GM15510 (cell line): ENCODE data around the gene PXDN.

ENCODE experiments used
- POLR2A ChIP-seq: IDR thresholded peaks from 3 replicates; pipeline ENCODE4 v1.6.1; 2011; ENCODE audit warnings: borderline replicate concordance; ENCODE audit not compliant: insufficient read length; ENCODE audit errors: extremely low read depth

Gene PXDN

DNA sequence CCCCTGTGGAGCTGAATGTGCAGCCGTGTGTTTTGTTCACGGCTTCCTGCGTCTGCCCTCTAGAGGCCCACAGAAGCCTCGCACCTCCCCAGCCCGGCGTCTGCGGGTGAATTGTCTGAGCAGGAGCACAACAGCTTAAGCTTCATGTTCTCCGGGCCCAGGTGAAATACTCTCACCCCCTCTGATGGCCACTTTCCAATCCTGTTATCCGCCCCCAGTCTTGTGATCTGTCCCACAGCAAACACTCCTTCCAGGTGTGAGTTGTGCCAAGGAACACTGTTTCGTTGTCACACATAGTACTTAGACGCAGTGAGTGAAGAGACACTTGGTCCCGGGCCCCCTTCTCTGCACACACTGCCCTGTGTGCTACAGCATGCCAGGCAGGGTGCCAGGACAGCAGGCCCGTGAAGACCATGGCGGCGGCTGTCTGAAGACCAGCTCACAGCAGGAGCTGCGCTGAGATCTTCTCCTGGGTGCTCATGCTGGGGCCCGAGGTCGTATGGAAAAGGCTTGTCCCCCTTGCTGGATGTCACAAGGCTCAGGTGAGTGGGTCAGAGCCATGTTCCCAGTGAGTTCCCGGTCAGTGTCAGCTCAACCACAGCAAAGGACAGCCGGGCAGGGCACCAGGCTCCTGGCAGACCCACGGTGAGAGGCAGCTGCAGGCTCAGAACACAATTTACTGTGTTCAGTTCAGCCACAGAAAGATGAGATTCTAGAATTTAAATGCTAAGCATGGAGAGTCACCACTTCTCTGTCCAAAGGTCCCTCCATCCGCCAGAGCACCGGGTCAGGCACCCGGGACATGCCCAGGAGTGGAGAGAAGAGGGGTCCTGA is 6.8 kb upstream of the PXDN start:
- TF ChIP-seq POLR2A, result no peak

DNA sequence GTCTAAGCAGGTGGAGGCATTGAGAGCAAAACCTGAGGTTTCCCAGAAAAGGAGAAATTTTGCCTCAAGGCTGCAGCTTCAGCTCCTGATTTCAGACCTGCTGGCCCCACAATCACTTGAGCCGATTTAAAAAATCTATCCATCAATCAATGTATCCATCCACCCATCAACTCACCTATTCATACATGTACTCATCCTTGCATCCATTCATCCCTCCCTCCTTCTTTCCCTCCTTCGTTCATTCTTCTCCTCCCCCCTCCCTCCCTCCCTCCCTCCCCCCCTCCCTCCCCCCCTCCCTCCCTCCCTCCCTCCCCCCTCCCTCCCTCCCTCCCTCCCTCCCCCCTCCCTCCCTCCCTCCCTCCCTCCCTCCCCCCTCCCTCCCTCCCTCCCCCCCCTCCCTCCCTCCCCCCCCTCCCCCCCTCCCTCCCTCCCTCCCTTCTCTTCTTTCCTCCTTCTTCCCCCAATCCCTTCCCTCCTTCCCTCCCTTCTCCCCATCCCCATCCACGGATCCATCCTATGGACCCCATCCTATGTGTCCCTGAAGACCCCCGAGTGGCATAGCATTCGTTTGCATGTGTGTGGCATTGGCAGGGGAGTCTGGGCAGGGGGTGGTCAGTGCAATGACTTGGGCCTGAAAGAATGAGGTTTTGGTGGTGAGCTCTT is 6.1 kb upstream of the PXDN start:
- TF ChIP-seq POLR2A, result no peak

DNA sequence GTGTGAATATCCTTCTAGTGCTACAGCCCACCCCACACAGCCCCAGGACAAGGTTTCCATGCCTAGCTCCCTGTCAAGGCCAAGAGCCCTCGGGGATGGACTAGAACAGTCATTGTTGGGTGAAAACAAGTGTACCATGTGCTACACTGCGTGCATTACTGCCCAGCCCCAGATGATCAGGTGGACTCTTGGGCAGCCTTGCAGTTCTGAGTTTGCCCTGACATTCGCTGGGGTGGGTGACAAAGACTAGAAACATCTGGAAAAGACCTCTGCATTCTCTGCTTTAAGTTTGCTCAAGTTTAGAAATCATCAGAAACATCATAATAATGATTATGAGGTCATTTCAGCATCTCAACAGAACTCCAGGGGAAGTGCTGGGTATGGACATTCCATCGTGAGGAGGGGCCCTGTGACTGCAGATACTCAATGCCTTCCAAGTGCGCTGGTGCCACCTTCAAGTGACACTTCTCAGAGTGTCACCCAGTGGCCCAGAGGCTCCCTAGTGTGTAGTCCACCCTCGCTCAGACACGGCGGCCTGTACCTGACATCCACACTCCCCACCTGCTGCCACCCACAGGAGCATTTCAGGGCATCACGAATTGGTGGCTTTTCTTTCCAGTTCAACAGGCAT is 5.3 kb upstream of the PXDN start:
- TF ChIP-seq POLR2A, result no peak

DNA sequence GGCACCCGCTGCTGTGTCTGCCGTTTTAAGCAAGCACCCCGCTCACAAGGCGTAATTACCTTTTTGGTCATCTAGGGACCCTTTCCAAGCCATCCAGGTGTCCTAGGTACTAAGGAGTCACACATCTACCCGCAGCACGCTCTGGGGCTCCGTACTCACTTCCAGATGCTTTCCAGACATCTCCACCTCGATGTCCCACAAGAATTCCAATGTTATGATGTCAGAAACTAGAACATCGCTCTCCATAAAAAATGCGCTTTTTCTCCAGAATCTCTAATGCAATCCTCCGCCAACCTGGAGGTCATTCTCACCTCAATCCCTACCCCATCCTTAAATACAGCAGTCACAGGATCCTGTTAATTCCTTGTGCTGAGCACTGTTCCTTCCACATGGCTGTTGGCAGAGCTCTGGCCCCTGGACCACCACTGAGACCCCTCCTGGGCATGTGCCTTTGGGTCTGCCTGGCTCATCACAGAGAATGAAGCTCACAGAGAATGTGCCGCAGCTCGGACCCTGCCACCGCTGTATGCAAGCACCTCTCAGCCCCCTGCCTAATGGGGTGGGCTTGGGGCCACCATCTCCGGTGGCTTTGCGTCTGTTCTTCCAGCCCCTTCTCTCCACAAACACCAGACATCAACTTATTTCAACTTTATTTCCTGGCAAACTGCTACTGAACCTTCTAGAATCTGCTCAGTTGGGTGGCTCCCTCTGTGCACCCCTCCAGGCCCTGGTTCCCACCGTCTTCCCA is 4.6 kb upstream of the PXDN start:
- no peak for TF ChIP-seq POLR2A

DNA sequence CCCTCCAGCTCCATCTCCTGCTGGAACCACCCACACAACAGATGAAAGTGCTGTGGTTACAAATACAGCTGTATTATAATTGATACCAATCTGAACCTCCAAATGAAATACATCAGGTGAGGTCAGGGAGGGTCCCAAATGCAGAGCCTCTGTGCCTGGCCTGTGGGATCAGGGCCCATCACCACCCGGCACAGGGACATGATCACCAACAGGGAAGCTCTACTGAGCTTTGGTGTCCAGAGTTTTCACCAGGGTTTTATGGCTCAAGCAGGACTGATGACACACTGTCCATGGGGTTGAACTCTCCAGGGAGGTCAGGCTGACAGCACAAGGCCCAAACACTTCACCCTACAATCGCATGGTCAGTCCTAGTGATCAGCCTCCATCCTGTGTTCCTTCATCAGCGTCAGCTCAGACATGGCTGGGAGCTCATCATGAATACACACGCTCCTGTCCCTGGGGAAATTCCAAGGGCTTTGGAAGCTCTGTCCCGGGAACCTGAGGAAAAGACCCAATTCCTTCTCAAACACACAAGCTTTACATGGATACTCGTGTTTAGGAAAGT is 3.9 kb upstream of the PXDN start:
- no peak for TF ChIP-seq POLR2A

DNA sequence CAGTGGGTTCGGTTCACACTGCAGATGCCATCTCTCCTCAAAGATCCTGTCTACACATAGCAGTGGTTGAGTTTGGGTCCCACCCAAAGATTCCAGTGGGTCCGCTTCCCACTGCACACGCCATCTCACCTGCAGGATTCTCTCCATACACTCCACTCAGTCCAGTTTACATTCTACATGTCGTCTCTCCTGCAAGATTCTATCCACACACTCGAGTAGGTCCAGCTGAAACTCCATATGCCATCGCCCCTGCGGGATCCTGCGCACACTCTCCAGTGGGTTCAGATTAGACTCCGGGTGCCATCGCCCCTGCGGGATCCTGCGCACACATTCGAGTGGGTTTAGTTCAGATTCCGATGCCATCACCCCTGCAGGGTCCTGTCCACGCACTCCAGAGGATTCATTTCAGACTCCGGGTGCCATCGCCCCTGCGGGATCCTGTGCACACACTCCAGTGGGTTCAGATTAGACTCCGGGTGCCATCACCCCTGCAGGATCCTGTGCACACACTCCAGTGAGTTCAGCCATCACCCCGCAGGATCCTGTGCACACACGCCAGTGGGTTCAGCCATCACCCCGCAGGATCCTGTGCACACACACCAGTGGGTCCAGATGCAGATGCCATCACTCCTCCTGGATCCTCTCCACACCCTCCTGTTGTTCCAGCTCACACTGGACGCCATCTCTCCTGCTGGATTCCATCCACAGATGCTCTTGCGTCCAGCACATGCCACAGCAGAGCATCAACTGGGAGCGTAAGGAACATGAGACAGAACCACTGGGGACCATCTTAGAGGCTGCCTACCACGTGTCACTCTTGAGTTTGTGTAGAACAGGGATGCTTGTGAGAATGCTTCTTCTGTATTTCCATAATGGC is 3.0 kb upstream of the PXDN start:
- TF ChIP-seq POLR2A, result no peak

DNA sequence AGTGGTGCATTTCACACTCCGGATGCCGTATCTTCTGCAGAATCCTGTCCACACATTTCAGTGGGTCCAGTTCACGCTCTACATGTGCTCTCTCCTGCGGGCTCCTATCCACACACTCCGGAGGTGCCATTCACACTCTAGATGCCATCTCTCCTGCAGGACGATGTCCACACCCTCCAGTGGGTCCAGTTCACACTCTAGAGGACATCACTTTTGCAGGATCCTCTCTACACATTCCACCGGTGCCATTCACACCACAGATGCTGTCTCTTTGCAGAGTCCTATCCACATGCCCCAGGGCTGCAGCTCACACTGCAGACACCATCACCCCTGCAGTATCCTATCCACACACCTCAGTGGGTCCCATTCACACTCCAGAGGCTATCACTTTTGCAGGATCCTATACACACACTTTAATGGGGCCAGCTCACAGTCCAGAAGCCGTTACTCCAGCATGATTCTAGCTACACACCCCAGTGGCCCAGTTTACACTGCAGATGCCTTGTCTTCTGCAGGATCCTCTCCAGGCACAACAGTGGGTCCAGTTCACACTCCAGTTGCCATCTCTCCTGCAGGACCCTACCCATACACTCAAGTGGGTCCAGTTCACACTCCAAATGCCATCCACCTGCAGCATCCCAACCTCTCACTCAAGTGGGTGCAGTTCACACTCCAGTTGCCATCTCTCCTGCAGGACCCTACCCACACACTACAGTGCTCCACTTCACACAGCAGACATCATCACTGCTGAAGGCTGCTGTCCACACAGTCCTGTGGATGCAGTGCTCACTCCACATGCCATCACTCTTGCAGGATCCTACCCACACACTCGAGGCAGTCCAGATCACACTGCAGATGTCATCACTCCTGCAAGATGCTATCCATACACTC is 2.1 kb upstream of the PXDN start:
- TF ChIP-seq POLR2A, result no peak

DNA sequence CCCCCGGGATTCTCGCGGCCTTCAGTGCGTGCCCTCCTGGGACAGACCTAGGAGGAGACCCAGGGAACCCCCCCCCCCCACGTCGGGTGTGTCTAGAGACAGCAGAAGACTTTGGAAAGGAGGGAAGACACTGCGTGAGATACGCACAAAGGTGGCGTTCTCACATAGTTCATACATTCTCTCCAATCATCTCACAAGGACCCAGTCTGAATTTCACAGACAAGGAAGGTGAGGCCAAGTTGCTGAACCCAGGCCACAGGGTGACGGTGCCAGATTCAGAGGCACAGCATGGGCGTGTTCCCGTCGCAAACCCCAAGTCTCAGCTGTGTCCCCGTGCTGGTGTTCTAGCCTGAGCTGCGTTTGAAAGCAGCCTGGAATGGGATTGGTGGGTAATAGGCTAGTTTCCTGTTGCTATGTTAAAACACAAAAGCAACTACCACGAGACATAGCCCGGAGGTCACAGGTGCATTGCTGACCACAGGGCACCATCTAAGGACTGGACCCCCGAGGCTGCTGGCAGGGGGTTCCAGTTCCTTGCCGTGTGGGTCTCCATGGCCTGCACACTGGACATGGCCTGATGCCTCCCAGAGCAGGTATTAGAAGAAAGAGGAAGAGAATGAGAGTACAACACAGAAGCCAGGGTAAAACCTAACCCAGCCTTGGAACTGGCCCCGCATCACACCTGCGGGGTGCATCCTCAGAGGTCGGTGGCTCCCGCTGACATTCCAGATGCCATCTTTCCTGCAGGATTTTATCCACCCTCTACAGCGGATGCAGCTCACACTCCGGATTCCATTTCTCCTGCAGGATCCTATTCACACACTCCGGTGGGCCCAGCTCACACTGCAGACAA is 1.1 kb upstream of the PXDN start:
- no peak for TF ChIP-seq POLR2A

DNA sequence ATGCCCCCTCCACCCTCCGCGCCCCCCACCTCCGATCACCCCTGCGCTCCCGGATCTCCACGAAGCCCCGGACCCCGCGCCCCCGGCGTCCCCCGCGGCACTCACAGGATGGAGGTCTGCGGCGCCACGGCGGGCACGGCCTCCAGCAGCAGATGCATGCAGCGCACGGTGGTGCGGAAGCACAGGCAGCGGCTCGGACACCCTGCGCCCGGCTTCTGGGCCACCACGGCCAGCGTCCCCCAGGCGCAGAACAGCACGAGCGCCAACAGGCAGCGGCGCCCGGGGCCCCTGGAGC is 217 bp downstream of the PXDN start:
- no peak for TF ChIP-seq POLR2A

DNA sequence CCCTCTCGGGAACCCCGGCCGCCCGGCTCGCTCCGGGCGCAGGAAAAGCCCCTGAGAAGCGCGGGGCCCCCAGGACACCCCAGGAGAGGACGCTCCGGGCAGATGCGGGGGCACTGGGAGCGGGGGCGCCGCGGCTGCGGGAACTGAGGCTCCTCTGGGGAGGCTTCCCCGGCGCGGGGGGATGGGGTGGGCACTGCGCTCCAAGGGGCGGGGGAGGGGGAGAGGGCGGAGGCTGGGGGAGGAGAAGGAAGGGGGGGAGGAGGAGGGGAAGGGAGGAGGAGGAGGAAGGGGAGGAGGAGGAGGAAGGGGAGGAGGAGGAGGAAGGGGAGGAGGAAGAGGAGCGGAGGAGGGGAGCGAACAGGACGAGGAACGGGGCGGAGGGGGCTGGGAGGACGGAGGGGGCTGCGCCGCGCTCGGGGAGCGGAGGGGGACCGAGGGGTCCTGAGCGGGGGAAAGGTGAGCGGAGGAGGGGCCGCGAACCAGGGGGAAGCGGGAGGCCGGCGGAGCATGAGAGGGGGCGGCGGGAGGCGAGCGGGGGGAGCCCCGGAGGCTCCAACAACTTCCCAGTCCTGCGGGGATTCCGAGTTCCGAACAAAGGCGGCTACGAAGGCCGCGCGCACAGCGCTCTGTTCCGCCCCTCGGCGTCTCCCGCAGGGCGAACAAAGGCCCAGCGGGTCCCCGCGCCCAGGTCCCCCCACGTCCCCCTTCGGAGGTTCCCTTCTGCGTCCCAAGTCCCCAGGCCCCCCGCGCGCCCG is 742 bp downstream of the PXDN start:
- no peak for TF ChIP-seq POLR2A

DNA sequence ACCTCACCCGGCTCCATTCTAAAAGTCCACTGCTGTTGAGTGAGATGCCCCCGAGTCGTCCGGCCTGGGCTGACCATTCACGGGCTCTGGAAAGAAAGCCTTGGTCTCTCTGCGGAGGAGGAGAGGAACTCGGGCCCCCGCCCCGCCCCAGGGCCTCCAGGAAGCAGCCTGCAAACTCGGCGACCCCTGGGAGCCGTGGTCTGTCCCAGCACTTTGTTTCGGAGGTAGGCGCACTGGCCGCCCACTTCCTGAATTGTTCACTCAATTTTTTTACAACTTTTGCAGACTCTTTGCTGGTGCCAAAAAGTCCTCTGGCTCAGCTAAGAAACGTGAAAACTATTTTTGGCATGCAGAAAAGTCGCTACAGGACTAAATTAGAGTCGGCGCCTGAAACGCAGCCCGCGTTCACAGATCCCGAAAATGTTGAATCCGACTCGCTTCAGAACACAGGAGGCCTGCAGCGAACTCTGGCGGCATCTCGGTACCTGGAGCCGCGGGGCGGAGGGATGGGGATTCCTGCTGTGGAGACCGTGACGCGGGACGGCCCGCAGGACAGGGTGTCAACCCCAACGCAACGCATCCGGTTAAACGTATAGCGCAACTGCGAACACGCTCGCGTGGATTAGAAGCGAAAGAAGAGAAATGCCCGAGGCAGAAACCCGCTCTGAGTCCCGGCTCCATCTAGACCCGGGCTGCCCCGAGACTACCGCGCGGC is 1.5 kb downstream of the PXDN start:
- no peak for TF ChIP-seq POLR2A
